ENCODE results near the gene EVI2A. TPM values are rescaled to one million over a fixed set of nuclear protein-coding genes. Genes with fewer than 3 reads are reported as not detected.
A peak's percentile ranks its signal among the peaks of the same experiment; 100 is the strongest.

The EVI2A gene
- polyA plus RNA-seq, 3 donors: 121 to 138 (median 125) TPM

DNA sequence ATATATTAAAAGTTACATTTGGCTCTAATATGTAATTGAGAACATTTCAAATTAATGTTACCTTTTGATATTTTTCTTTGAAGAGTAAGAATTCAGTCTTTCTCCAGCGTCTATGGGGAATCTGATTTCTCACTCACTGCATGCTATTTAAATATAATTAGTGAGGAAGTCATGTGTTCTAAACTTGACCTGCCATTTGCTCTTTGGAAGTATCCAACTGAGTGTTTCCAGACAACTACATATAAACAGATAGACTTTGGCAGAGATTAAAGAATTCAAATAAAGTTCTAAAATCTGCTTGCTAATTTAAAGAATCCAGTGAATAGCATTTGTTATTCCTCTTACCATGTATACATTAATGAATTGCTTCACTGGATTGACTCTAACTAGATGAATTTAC lies 47.9 kb downstream of the EVI2A start:
- Histone ChIP-seq H3K9me3 (replicated peaks in 1 of 2; ENCODE audit: control insufficient read depth in 1 of 2, insufficient read depth in 1 of 2, low read length in 2 of 2) (no peaks in the 10 kb centered on the region), H3K4me2 (replicated peaks; ENCODE audit: extremely low read depth, low read length, poor library complexity, severe bottlenecking) (peak overlapping the region; percentile 59), H3K27ac (ENCODE audit: low read depth in 1 of 2, low read length in 2 of 2) (peak overlapping the region in 1 of 2 donors; percentile 82), H2AFZ (ENCODE audit: insufficient read depth, low read depth, low read length, poor library complexity, severe bottlenecking) (no peak overlapping the region), H4K20me1 (ENCODE audit: insufficient read depth, low read length) (no peaks in the 10 kb centered on the region), H3K36me3 (replicated peaks in 1 of 2; ENCODE audit: control insufficient read depth in 1 of 2, insufficient read depth in 2 of 2, low read length in 2 of 2) (peaks cover 2 to 11% of the 10 kb centered on the region in 2 donors), H3K79me2 (ENCODE audit: insufficient read depth, low read length) (peaks cover 7% of the 10 kb centered on the region), H3K27me3 (ENCODE audit: control insufficient read depth in 2 of 2, insufficient read depth in 2 of 2, low read length in 2 of 2) (no peaks in the 10 kb centered on the region), H3K4me3 (replicated peaks in 1 of 3; ENCODE audit: low read depth in 2 of 3, low read length in 3 of 3) (peak overlapping the region in 1 of 3 experiments; percentile 54), H3K9ac (ENCODE audit: insufficient read depth, low read length, poor library complexity, severe bottlenecking) (no peak overlapping the region), H3K4me1 (ENCODE audit: control insufficient read depth in 1 of 2, insufficient read depth in 2 of 2, low read length in 2 of 2) (peaks cover 19 to 38% of the 10 kb centered on the region in 2 donors)
- intact Hi-C loops (cut with micrococcal nuclease): loop anchor here in 1 of 2 donors (10.0 kb wide), 1 partner anchor 51 kb away; the partner anchor contains the start of gene EVI2A
- Mint-ChIP-seq H3K4me1 (peaks cover 34% of the 10 kb centered on the region), H3K9me3 (peaks cover 0 to 3% (median 0%) of the 10 kb centered on the region in 7 donors), H3K27me3 (ENCODE audit: low read depth in 3 of 3) (no peaks in the 10 kb centered on the region), H3K4me3 (no peak overlapping the region), H3K27ac (peak overlapping the region in 3 of 7 donors; percentile 69 to 91 (median 90)), H3K36me3 (peaks cover 35 to 38% of the 10 kb centered on the region in 2 donors)
- no peak for DNase-seq
- no peak for TF ChIP-seq CTCF (IDR thresholded peaks at IDR 0.05)
- no CpG with 5 or more reads among the region's 1 CpG for WGBS (ENCODE audit: insufficient coverage)

DNA sequence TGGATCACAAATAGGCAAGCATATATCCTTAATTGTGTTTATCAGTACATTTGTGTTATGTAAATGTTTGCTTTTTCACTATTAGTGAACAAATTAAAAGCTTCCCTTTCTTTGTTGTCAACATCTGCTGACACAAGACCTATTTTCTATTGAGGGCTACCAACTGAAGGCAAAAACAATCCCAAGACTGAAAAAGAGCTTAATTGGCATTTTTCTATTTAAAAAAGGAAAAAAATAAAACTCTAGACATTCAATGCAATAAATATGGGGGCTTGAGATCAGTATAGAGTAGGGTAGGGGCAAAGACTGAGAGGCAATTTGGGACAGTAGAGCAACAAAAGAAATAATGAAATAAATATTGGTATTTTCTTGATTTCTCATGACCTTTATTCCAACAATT lies 48.6 kb downstream of the EVI2A start:
- DNase-seq: no peak
- Mint-ChIP-seq H3K27ac (no peak overlapping the region), H3K36me3 (peaks cover 36 to 38% of the 10 kb centered on the region in 2 donors), H3K4me1 (peaks cover 37% of the 10 kb centered on the region), H3K27me3 (ENCODE audit: low read depth in 3 of 3) (no peaks in the 10 kb centered on the region), H3K9me3 (peaks cover 0 to 3% (median 0%) of the 10 kb centered on the region in 7 donors), H3K4me3 (no peak overlapping the region)
- intact Hi-C loops (cut with micrococcal nuclease): loop anchor here in 1 of 2 donors (10.0 kb wide), 1 partner anchor 52 kb away; the partner anchor contains the start of gene EVI2A
- H3K4me2 ChIP-seq (replicated peaks; ENCODE audit: extremely low read depth, low read length, poor library complexity, severe bottlenecking): no peak overlapping the region
- no peaks in the 10 kb centered on the region for H3K9me3 ChIP-seq (replicated peaks in 1 of 2; ENCODE audit: control insufficient read depth in 1 of 2, insufficient read depth in 1 of 2, low read length in 2 of 2)
- H3K79me2 ChIP-seq (ENCODE audit: insufficient read depth, low read length): peaks cover 7% of the 10 kb centered on the region
- no peak overlapping the region for H3K4me3 ChIP-seq (replicated peaks in 1 of 3; ENCODE audit: low read depth in 2 of 3, low read length in 3 of 3)
- TF ChIP-seq CTCF (IDR thresholded peaks at IDR 0.05): no peak
- no peak overlapping the region for H2AFZ ChIP-seq (ENCODE audit: insufficient read depth, low read depth, low read length, poor library complexity, severe bottlenecking)
- no peaks in the 10 kb centered on the region for H3K27me3 ChIP-seq (ENCODE audit: control insufficient read depth in 2 of 2, insufficient read depth in 2 of 2, low read length in 2 of 2)
- peak overlapping the region in 1 of 2 donors; percentile 82 for H3K27ac ChIP-seq (ENCODE audit: low read depth in 1 of 2, low read length in 2 of 2)
- peaks cover 19 to 38% of the 10 kb centered on the region in 2 donors for H3K4me1 ChIP-seq (ENCODE audit: control insufficient read depth in 1 of 2, insufficient read depth in 2 of 2, low read length in 2 of 2)
- H3K36me3 ChIP-seq (replicated peaks in 1 of 2; ENCODE audit: control insufficient read depth in 1 of 2, insufficient read depth in 2 of 2, low read length in 2 of 2): peaks cover 2 to 14% of the 10 kb centered on the region in 2 donors
- H4K20me1 ChIP-seq (ENCODE audit: insufficient read depth, low read length): no peaks in the 10 kb centered on the region
- no peak overlapping the region for H3K9ac ChIP-seq (ENCODE audit: insufficient read depth, low read length, poor library complexity, severe bottlenecking)

Data from CD14-positive monocyte (primary cell).